HG03095 (cell line): ENCODE measurements around the gene BMS1.
"Not testable (repeated sequence)": the region's sequence is repeated elsewhere in the genome, so short reads cannot be mapped to it uniquely, and the experiment has no call there.

ENCODE experiments used
- ATAC-seq: cut with Tn5 transposase; IDR thresholded peaks from one replicate; pipeline ENCODE4 v1.9.1; 2021; ENCODE audit warnings: moderate library complexity; ENCODE audit not compliant: unreplicated experiment

BMS1 gene

DNA sequence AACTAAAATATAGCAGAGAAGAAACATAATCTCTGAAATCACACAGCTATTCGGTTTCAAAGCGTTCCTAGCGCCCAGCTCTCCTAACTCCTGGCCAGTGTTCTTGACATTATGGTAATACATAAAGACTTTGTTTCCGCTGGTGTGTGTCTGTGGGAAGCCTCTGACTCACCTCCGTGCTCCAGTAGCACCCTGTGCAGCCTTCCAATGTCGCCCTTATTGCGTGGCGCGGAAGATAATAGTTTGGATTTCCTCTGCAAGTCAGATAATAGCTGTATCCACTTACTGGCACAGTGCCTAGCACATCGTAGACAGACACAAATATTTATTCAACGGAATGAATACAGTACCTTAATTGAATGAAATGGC is 570 bp downstream of the BMS1 start:
- ATAC-seq = no peak

DNA sequence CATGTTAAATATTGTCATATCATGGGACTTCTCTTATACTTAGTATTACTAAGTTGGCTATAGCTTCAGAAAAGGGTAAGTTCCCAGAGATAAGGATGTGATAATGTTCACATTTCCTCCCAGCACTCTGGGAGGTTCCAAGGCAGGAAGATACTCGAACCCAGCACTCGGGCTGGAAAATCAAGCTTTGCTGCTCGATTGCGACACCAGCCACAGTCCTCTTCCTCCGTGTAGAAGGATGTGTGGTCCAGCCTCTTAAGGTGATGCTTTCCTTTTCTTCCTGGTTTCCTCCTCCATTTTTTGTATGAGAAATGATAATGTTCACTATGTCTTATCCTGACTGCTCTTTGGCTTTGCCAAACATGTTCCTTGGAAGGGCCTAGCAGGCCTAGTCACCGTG is 3.2 kb downstream of the BMS1 start:
- no peak for ATAC-seq

DNA sequence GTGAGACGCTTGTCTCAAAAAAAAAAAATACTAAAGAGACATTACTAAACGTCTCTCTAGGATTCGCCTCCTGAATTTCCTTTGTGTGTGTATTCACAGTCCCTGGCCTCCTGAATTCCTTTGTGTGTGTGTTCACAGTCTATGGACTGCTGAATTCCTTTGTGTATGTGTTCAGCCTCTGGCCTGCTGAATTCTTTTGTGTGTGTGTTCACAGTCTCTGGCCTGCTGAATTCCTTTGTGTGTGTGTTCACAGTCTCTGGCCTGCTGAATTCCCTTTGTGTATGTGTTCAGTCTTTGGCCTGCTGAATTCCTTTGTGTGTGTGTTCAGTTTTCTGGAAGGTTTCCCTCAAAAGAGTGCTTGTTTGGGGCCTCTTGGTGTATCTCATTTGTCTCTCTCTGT is 8.2 kb downstream of the BMS1 start:
- ATAC-seq = no peak

DNA sequence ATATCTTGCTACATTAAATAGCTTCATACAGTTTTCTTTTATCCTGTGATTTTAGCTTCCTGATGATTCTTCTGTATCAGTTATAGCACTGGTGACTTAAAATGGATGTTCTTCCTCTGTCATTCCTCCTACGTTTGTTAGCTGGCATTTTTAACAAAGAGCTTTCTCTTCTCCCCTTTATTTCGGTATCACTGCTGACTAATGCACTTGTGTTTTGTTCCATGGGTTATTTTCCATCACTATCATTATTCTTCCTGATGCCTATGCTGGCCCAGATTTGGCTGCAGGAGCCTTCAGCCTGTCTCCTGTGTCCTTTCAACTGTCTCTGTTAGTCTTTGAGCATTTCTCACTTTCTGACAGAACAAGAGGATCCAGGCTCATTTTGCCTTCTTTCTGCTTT is 13.1 kb downstream of the BMS1 start:
- ATAC-seq = no peak

DNA sequence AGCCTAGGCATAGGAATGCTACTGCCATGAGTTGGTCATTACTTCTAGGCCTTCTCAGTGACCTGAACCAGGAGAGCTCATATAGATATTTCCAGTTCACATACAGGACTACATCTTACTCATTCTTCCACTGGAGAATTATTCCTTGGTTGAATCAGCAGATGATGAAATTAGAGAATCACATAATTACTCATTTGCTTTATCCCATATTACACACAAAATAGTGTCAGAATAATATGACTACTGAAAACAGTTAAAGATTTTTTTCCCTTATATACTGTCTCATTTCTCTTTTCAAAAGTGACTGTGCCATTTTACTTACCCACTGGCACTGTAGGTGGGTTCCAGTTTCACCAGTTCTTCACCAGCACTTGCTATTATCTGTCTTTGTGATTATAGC is 18.5 kb downstream of the BMS1 start:
- no peak for ATAC-seq

DNA sequence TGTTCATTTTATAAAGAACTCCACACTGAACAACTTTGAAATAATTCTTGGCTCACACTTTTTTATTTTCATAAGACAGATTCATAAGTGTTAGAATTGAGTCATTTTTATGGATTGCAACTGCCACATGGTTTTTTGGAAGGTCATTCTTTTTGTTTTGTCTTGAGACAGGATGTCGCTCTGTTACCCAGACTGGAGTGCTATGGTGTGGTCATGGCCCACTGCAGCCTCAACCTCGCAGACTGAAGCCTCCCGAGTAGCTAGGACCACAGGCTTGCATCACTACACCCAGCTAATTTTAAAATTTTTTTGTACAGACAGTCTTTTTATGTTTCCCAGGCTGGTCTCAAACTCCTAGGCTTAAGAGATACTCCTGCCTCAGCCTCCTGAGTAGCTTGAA is 20.3 kb downstream of the BMS1 start:
- no peak for ATAC-seq

DNA sequence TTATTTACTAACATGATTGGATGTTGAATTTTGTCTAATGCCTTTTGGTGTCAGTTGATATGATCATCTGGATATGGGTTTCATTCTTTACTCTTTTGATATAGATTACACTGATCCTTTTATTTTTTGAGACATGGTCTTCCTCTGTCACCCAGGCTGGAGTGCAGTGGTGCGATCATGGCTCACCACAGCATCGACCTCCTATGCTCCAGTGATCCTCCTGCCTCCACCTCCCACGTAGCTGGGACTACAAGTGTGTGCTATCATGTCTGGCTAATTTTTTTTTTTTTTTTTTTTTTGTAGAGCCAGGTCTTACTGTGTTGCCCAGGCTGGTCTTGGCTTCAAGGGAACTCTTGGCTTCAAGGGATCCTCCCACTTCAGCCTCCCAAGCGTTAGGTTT is 27.1 kb downstream of the BMS1 start:
- ATAC-seq = no peak

DNA sequence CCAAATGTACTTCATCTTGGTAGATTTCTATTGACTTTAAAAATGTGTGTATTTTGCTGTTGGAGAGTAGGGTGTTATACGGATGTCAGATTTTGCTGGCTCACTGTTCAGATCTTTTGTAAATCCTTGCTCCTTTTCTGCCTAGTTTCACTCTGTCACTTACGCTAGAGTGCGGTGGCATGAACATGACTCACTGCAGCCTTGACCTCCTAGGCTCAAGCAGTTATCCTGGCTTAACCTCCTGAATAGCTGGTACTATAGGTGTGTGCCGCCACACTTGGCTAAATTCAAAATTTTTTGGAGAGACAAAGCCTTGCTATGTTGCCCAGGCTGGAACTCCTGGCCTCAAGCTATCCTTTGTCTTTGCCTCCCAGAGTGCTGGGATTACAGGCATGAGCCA is 29.4 kb downstream of the BMS1 start:
- no peak for ATAC-seq

DNA sequence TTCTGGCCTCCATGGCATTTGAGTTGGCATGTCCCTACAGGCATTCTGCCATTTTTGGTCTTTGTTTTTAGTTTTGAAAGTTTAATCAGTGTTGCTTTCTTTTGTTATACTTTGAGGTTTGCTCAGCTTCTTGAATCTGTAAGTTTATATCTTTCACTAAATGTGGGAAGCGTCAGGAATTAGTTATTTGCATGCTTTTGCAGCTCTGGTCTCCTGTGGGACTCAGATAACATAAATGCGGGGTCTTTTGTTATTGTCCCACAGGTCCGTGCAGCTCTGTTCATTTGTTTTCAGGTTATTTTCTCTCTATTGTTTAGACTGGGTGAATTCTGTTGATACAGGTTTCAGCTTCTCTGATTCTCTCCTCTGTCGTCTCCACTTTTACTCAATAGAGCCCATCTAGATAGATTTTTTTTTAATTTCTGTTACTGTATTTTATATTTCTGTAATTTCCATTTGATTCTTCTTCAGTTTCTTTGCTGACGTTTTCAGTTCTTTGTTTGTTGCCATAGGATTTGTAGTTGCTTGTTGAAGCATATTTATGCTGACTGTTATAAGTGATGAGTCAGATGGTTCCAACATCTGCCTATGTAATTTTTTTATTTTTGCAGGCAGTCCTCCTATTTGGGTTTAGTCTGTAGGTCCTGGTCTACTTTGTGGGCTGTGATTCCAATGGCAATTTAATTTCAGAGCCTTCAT is 31.5 kb downstream of the BMS1 start:
- not testable (repeated sequence) for ATAC-seq

DNA sequence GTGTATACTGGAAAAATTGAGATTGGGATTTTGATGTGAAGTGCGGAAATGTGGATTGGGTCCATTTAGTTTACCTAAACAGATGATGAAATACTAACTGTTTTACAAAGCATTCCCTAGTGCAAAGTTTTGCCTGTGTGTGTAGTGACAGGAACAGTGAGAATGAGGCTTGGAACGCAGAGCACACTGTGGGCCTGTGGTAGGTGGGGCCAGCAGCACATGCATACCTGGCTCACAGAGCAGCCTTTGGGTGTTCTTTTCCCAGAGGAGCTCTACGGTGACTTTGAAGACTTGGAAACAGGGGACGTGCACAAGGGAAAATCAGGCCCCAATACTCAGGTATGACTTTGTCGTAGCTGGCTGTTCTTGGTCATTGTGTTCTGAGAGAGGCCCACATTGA is 33.7 kb downstream of the BMS1 start:
- ATAC-seq = not testable (repeated sequence)

DNA sequence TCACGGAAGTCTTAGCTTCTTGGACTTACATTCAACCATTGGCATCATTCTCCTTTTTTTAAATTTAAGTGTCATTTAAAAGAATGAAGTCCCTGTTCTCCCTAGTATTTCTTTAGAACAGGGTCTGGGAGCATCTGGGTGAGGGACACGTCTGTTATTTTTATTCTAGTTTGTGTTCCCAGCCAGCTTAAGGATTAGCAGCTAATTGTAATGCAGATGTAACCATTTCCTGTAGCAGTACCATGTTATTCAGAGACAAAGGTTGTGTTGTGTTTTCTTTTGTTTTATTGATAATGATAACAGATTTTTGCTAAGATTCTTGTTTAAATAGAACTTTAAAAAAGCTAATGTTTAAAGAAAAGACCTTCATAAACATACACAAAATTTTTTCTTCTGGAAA is 34.3 kb downstream of the BMS1 start:
- ATAC-seq = no peak

DNA sequence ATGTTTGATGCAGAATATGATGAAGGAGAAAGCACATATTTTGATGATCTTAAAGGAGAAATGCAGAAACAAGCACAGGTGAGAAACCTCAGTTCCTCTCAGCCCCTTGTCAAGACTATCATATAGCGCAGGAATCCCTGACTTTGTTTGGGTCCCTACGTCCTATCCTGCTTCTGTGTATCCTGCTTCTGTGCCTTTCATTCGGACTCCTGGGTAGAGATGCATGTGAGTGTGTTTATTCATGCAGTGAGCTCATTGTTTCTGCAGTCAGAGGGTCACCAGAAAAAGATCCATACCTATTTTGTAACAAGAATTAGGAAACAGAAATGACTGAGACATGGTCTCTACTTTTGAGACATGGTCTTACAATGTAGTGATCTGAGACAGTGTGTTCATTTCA is 34.8 kb downstream of the BMS1 start:
- ATAC-seq = not testable (repeated sequence)

DNA sequence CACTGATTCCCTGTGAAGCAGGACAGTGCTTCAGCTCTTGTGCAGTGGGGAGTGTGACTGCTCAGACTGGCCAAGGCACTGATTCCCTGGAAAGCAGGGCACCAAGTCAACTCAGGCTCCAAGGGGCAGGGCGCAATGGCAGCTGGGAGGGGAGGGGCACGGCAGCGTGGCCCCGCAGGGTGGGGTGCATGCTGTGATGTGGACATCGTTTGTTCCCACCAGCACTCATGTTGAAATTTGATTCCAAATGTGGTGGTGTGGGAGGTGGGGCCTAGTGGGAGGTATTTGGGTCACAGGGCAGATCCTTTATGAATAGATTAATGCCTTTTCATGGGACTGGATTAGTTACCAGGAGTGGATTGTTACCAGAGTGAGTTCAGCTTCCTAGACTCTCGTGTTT is 44.2 kb downstream of the BMS1 start:
- not testable (repeated sequence) for ATAC-seq

DNA sequence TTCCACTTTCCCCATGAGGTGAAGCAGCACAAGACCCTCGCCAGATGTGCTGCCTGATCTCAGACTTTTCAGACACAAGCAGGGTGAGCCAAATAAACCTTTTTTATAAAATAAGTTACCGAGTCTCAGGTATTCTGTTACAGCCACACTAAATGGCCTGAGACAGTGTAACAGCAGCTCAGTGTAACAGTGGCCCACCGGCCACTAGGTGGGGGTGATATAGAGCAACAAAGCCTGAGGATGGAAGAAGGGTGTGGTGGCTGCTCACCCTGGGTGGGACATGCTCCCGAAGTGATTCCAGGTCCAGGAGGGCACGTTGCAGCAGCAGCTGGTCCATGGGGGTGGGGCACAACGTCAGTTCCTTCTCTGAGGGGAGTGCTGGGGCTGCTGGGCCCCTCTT is 44.6 kb downstream of the BMS1 start:
- no peak for ATAC-seq

DNA sequence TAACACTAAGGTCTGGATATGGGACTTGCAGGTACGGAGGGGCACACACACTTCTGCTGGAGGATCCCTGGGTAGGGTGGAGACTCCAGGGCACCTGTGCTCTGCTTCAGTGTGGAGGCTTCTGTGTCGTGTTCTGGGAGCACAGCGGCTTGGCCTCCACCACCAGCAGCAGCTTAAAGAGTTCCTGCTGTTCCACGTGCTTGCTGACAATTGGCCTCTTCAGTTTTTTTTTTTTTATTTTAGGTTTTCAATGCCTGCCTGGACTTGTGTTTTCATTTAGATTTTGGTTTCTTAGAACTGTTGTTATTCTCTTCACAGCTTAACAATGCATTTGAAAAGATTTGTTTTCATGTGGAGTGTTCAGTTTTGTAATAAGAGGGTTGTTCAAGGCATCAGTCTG is 45.8 kb downstream of the BMS1 start:
- ATAC-seq = not testable (repeated sequence)

DNA sequence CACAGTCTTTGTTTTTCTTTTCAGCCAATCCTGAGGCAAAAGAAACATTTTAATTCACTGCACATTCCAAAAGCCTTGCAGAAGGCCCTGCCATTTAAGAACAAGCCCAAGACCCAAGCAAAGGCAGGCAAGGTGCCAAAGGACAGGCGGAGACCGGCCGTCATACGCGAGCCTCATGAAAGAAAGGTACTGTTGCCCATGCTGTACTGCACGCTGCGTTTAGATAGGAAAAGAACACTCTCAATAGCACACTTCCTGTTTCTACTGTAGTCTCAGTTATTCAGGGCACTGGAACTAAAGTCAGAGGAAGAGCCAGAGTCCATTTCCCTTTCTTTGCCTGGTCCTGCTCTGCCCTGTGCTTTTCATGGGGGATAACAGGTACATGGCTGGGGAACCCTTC is 47.6 kb downstream of the BMS1 start:
- no peak for ATAC-seq

DNA sequence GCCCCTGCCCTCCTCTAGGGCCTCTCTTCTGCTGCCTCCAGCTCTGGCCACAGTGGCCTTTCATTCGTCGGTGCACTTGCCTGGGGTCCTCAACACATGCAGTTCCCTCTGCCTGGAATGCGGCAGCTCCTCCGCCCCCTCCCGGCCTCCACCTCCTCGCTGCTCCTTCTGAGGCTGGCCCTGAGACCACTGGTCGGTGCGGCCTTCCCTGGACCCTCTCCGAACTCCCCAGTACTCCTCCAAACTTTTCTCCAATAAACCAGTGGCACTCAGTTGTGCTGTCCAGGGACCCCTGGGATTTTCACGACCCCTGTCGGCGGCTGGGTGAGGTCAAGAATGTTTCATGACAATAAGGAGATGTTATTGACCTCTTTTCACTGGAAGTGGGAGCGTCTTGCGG is 53.5 kb downstream of the BMS1 start:
- no peak for ATAC-seq

DNA sequence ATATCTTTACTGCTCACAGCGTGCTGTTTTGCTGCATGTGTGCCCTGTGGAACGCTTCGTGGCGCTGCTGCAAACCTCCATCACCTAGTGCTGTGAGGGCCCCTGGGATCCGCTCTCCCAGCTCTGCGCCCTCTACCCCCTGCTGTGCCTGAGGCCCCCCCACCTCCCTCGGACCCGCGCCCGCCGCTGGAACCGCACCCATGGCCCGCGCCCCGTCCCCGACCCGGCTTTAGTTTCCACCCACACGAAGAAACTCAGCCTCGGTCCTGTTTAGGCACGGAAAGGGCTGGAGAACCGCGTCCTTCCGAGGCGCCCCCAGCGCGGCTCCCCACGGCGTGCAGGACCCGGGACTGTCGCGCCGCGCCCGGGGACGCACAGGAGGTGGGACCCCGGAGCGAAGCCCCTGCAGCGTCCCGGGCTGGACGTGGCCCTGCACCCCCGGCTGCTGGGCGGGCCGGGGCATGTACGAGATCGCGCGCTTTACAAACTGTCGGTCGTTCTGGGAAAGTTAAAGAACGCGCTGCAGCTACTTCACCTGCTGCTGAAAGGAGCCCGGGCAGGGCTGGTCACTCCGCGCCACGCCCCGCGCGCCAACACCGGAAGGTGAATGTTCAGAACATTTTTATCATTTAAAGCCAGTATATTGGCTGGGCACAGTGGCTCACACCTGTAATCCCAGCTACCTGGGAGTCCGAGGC is 54.3 kb downstream of the BMS1 start:
- no peak for ATAC-seq

DNA sequence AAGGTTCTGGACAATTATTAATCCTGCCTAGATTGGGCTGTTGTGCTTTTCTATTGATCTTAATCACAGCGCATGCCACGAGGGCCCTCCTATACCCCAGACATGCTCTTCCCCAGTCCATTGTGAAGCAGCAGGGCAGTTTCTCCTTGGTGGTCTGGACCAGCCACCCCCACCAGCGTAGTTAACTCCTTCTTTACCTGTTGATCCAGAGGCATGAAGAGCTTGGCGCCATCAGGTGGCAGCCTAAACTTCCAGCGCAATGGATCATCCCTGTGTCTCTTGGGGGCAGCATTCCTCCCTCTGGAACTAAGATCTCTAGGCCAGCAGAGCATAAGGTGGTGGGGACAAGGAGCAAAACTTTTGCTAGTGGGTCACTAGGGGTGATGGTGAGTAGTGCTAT is 62.2 kb downstream of the BMS1 start:
- ATAC-seq = not testable (repeated sequence)

DNA sequence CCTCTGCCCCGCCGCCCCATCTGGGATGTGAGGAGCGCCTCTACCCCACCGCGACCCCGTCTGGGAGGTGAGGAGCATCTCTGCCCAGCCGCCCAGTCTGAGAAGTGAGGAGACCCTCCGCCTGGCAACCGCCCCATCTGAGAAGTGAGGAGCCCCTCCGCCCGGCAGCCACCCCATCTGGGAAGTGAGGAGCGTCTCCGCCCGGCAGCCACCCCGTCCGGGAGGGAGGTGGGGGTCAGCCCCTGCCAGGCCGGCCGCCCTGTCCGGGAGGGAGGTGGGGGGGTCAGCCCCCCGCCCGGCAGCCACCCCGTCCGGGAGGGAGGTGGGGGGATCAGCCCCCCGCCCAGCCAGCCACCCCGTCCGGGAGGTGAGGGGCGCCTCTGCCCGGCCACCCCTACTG is 64.7 kb downstream of the BMS1 start:
- ATAC-seq = not testable (repeated sequence)

DNA sequence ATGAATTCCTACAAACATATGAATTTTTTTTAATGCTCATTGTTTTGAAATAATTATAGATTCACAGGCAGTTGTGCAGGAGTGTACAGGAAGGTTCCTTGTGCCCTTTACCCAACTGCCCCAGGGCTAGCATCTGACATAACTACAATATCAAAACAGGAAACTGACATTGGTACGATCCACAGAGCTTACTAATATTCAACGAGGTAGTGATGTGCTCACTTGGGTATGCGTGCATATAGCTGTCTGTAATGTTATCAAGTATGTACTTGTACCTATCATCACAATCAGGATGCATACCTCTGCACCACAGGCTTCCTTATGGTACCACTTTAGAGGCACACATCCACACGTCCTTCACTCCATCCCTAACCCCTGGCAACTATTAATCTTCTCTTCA is 68.3 kb downstream of the BMS1 start:
- no peak for ATAC-seq

DNA sequence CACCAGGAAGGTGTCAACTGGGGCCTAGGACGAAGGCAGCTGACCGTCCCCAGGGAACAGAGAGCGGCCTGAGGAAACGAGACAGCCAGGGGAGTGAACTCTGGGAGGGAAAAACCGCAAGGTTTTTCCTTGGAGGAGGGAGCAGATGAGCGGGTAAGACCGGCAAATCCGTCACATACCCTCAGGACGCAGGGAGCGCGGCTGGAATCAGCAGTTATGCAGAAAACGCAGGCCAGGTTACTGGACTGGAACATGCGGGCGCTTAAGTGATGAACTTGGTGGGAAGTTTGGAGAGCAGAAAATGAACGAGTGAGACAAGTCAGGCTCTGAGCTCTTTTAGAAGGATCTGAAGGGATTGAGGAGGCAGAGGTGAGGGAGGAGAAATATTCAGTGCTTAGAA is 76.7 kb downstream of the BMS1 start:
- ATAC-seq = no peak

DNA sequence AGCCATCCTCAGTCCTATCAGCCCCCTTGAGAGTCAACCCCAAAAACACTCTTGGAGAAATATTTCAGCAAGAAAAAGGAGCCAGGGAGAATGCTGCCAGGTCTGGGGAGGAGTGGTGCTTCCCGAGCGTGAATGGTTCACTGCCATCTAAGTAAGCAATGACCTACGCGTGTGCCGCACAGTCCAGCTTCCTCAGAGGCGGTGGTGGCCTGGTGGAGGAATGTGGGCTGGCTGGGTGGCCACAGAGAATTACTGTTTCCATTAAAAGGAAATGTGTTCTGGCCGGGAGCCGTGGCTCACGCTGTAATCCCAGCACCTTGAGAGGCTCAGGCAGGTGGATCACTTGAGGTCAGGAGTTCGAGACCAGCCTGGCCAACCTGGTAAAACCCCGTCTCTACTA is 77.4 kb downstream of the BMS1 start:
- not testable (repeated sequence) for ATAC-seq
